Neural progenitor cell (in vitro differentiated cells): Measurements from ENCODE around the gene MSANTD1.

ENCODE experiments used
- EZH2 ChIP-seq: fragments of 200-600 bp; sonication (generic); IDR thresholded peaks from 2 replicates; pipeline ENCODE4 v1.6.1; 2017; ENCODE audit warnings: antibody characterized with exemption, mild to moderate bottlenecking, moderate library complexity
- TF ChIP-seq, protein P1 (sequence below): fragments of 200-600 bp; sonication (generic); IDR thresholded peaks from 2 replicates; pipeline ENCODE4 v1.5.1; 2017; ENCODE audit warnings: antibody characterized with exemption, mild to moderate bottlenecking

DNA sequence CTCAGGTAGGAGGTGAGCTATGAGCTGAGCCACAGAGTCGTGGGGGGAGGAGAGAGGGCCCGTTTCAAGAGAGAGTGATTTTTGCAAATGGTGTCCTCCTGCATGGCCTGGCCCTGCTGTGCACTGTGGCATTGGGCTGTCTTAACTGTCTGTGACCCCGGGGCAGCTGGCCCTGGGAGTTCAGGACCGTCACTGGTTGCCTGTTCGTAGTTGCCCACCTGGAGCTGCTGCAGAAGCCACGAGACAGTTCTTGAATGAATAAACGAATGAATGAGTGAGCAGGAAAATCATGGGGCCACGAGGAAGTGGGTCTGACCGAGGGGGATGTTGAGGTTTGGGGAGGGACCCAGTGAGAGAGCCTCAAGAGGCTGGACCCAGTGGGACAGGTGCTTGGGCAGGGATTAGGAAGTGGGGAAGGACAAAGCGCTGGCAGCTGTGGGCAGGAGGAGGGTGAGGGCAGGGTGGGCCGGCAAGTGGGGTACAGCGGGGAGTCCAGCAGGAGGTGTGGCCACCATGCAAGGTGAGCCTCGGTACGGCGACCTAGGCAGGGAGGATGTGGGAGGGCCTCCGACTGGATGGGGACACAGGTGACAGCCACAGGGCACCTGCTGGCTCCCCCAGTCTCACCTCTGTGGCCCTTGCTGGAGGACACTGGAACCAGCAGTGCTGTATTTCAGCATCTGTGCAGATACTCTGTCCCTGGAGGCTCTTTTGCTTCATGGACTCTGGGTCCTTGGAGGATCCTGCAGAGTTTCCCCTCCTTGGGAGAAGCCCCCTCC, 54.0 kb downstream of the MSANTD1 start:
- no peak for TF ChIP-seq EZH2
- TF ChIP-seq, protein P1, sequence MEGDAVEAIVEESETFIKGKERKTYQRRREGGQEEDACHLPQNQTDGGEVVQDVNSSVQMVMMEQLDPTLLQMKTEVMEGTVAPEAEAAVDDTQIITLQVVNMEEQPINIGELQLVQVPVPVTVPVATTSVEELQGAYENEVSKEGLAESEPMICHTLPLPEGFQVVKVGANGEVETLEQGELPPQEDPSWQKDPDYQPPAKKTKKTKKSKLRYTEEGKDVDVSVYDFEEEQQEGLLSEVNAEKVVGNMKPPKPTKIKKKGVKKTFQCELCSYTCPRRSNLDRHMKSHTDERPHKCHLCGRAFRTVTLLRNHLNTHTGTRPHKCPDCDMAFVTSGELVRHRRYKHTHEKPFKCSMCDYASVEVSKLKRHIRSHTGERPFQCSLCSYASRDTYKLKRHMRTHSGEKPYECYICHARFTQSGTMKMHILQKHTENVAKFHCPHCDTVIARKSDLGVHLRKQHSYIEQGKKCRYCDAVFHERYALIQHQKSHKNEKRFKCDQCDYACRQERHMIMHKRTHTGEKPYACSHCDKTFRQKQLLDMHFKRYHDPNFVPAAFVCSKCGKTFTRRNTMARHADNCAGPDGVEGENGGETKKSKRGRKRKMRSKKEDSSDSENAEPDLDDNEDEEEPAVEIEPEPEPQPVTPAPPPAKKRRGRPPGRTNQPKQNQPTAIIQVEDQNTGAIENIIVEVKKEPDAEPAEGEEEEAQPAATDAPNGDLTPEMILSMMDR: no peak
